Upper lobe of left lung (tissue), 6 donors: Measurements from ENCODE around the gene SCLY. TPM values are rescaled to one million over a fixed set of nuclear protein-coding genes. Genes with fewer than 3 reads are reported as not detected.

Experiments used
- ATAC-seq, 2 donors: fragments of 200-7000 bp; cut with Tn5 transposase; one replicate each; pipeline ENCODE4 v1.9.1; 2022; ENCODE audit warnings: mild to moderate bottlenecking in 2 of 2, moderate library complexity in 2 of 2; ENCODE audit not compliant: low FRiP score in 2 of 2
- DNase-seq, 2 donors: peaks; one replicate each; pipeline ENCODE4 v3.0.0-alpha.2; 2019 to 2020
- H3K27ac ChIP-seq, 4 donors: fragments of 200-600 bp; sonication (generic); one replicate each; pipeline ENCODE4 v1.5.1; 2016 to 2019
- H3K27me3 ChIP-seq, 4 donors: fragments of 200-600 bp; sonication (generic); one replicate each; pipeline ENCODE4 v1.5.1; 2017 to 2019
- H3K36me3 ChIP-seq, 4 donors: fragments of 200-600 bp; sonication (generic); one replicate each; pipeline ENCODE4 v1.5.1; 2016 to 2019
- H3K4me1 ChIP-seq, 4 donors: fragments of 200-600 bp; sonication (generic); one replicate each; pipeline ENCODE4 v1.5.1; 2018 to 2019
- H3K4me3 ChIP-seq, 4 donors: fragments of 200-600 bp; sonication (generic); one replicate each; pipeline ENCODE4 v1.5.1; 2017 to 2019; ENCODE audit warnings: mild to moderate bottlenecking in 2 of 4, moderate library complexity in 1 of 4
- H3K9me3 ChIP-seq, 4 donors: fragments of 200-600 bp; sonication (generic); one replicate each; pipeline ENCODE4 v1.5.1; 2018 to 2019
- CTCF ChIP-seq, 6 experiments: fragments of 450-650 bp in 4 of 6; fragments of 200-600 bp in 2 of 6; sonication (generic) in 2 of 6; IDR thresholded peaks; one replicate each; pipeline ENCODE4 v1.5.1; 2016 to 2019; ENCODE audit warnings: antibody characterized with exemption in 6 of 6
- EP300 ChIP-seq, 4 donors: sonication (generic); formaldehyde crosslinking; IDR thresholded peaks; one replicate each; pipeline ENCODE4 v1.5.1; 2017; ENCODE audit warnings: antibody characterized with exemption in 4 of 4, control low read depth in 2 of 4
- POLR2A ChIP-seq, 4 donors: fragments of 450-650 bp; IDR thresholded peaks; one replicate each; pipeline ENCODE4 v1.5.1; 2016 to 2017; ENCODE audit warnings: antibody characterized with exemption in 4 of 4, mild to moderate bottlenecking in 2 of 4
- POLR2AphosphoS5 ChIP-seq, 2 donors: sonication (generic); formaldehyde crosslinking; IDR thresholded peaks; one replicate each; pipeline ENCODE4 v1.5.1; 2017; ENCODE audit warnings: antibody characterized with exemption in 2 of 2
- whole genome bisulfite sequencing, 2 donors: methylation state at CpG; one replicate each; pipeline ENCODE4 v1.1.5; 2017 to 2018; 5-methylcytosine and 5-hydroxymethylcytosine counted together
- small RNA-seq, 4 donors: library from RNA; depleted of rRNA; stranded (forward); fragments of <200 nt; gene quantifications; one replicate each; pipeline ENCODE3, GENCODE V24; 2016
- total RNA-seq, 6 donors: library from RNA; depleted of rRNA in 4 of 6; stranded (reverse); fragments of >200 nt in 4 of 6; gene quantifications; one replicate each; pipeline versions ENCODE4 v1.1.0 to v1.2.1, GENCODE V29; 2016 to 2021
- donor health status: DM: no; HTN: no; CAD: no; lungs with moderate emphysema.
- donor health status: DM: no; HTN: yes; CAD: no; lungs with severe emphysema.

The SCLY gene
- total RNA-seq, 6 donors from 2014 or later = 9.4 to 19.9 (median 11.1) TPM

- Histone ChIP-seq H3K27ac (no peak overlapping the region), H3K36me3 (no peaks in the 10 kb centered on the region), H3K9me3 (no peaks in the 10 kb centered on the region), H3K27me3 (no peaks in the 10 kb centered on the region), H3K4me3 (no peak overlapping the region), H3K4me1 (peaks cover 4 to 19% (median 14%) of the 10 kb centered on the region in 4 donors)
- TF ChIP-seq EP300 (IDR thresholded peaks at IDR 0.05) (no peak), POLR2A (IDR thresholded peaks at IDR 0.05) (no peak), CTCF (IDR thresholded peaks at IDR 0.05) (no peak), POLR2AphosphoS5 (IDR thresholded peaks at IDR 0.05) (no peak)
- WGBS, 2 donors = 84 to 100% methylated on average over 3 to 12 of the region's 12 CpGs
- DNase-seq = peak in 1 of 2 donors; percentile 77
- ATAC-seq = no peak
Measured at GRCh38 chr2:238145851-238146250, 85.0 kb downstream of the SCLY start.

- peaks cover 0 to 10% (median 4%) of the 10 kb centered on the region in 4 donors for H3K4me1 ChIP-seq
- H3K27ac ChIP-seq = no peak overlapping the region
- no peaks in the 10 kb centered on the region for H3K9me3 ChIP-seq
- 85 to 91% methylated on average over 10 to 13 of the region's 13 CpGs for WGBS, 2 donors
- TF ChIP-seq POLR2A (IDR thresholded peaks at IDR 0.05) (no peak), EP300 (IDR thresholded peaks at IDR 0.05) (no peak), POLR2AphosphoS5 (IDR thresholded peaks at IDR 0.05) (no peak), CTCF (IDR thresholded peaks at IDR 0.05) (no peak)
- H3K27me3 ChIP-seq = no peaks in the 10 kb centered on the region
- no peaks in the 10 kb centered on the region for H3K36me3 ChIP-seq
- DNase-seq (no peak), ATAC-seq (no peak)
- no peak overlapping the region for H3K4me3 ChIP-seq
Measured at GRCh38 chr2:238146884-238147544, 86.2 kb downstream of the SCLY start.

GRCh38 chr2:238148981-238149380 lies 88.2 kb downstream of the SCLY start:
- Histone ChIP-seq H3K9me3 (no peaks in the 10 kb centered on the region), H3K4me1 (no peaks in the 10 kb centered on the region), H3K27ac (no peak overlapping the region), H3K36me3 (no peaks in the 10 kb centered on the region), H3K27me3 (no peaks in the 10 kb centered on the region), H3K4me3 (no peak overlapping the region)
- DNase-seq (no peak), ATAC-seq (no peak)
- WGBS, 2 donors = 90 to 96% methylated on average over 11 to 15 of the region's 15 CpGs
- TF ChIP-seq EP300 (IDR thresholded peaks at IDR 0.05) (no peak), POLR2AphosphoS5 (IDR thresholded peaks at IDR 0.05) (no peak), CTCF (IDR thresholded peaks at IDR 0.05) (no peak), POLR2A (IDR thresholded peaks at IDR 0.05) (no peak)

Small RNAs within 50 kb of the gene (small RNA-seq; reads per million reads assigned to genes)
- 0 reads per million in 4 donors for gene RNU6-1333P

Other genes starting within 250 kb of the SCLY start
- 10 to 100 TPM in 3 of 6 donors, 1 to 10 TPM in 3; 3.4 to 14.4 (median 9.9) TPM for gene RAMP1, start 201.4 kb upstream of the SCLY start, total RNA-seq
- gene UBE2F, start 94.0 kb upstream of the SCLY start, total RNA-seq = 10 to 100 TPM; 11.5 to 65.5 (median 39.8) TPM
- gene ESPNL, start 39.3 kb downstream of the SCLY start, total RNA-seq = 1 to 10 TPM in 1 of 6 donors, under 1 TPM in 3, not detected in 2; 0.10 to 3.1 (median 0.38) TPM
- gene KLHL30, start 77.7 kb downstream of the SCLY start, total RNA-seq = 1 to 10 TPM in 2 of 6 donors, under 1 TPM in 2, not detected in 2; 0.30 to 1.3 (median 0.97) TPM
- 1 to 10 TPM in 1 of 6 donors, under 1 TPM in 2, not detected in 3; 0.30 to 1.1 (median 0.43) TPM for gene ERFE, start 98.0 kb downstream of the SCLY start, total RNA-seq
- 10 to 100 TPM; 35.2 to 67.1 (median 40.7) TPM for gene ILKAP, start 142.7 kb downstream of the SCLY start, total RNA-seq
- 10 to 100 TPM in 3 of 6 donors, 1 to 10 TPM in 3; 5.2 to 15.8 (median 9.4) TPM for gene HES6, start 179.0 kb downstream of the SCLY start, total RNA-seq
- gene PER2, start 227.6 kb downstream of the SCLY start, total RNA-seq = 10 to 100 TPM; 12.9 to 28.7 (median 18.1) TPM